ENCODE measurements around the gene STAC2. TPM values are rescaled to one million over a fixed set of nuclear protein-coding genes. Genes with fewer than 3 reads are reported as not detected.
A peak's percentile ranks its signal among the peaks of the same experiment; 100 is the strongest.

Gene STAC2
- total RNA-seq, 2 donors from 2014 or later, result 0.82 to 2.3 TPM

- no peak for TF ChIP-seq CTCF (IDR thresholded peaks at IDR 0.05)
- H3K4me1 ChIP-seq, result peaks cover 0 to 15% of the 10 kb centered on the region in 2 donors
- H3K27ac ChIP-seq, result no peak overlapping the region
- H3K36me3 ChIP-seq, result no peaks in the 10 kb centered on the region
- H3K4me3 ChIP-seq, result no peak overlapping the region
- H3K9me3 ChIP-seq, result no peaks in the 10 kb centered on the region
- no peak for DNase-seq (ENCODE audit: low spot score)
- H3K27me3 ChIP-seq, result no peaks in the 10 kb centered on the region
Measured at GRCh38 chr17:39243155-39243554, 17.4 kb upstream of the STAC2 start.

- H3K4me1 ChIP-seq, result peaks cover 0 to 15% of the 10 kb centered on the region in 2 donors
- no peak for TF ChIP-seq CTCF (IDR thresholded peaks at IDR 0.05)
- H3K9me3 ChIP-seq, result no peaks in the 10 kb centered on the region
- H3K4me3 ChIP-seq, result no peak overlapping the region
- H3K36me3 ChIP-seq, result no peaks in the 10 kb centered on the region
- DNase-seq (ENCODE audit: low spot score), result no peak
- no peak overlapping the region for H3K27ac ChIP-seq
- no peaks in the 10 kb centered on the region for H3K27me3 ChIP-seq
Measured at GRCh38 chr17:39240631-39241030, 14.9 kb upstream of the STAC2 start.

GRCh38 chr17:39239640-39240314 lies 14.0 kb upstream of the STAC2 start:
- Histone ChIP-seq H3K27me3 (no peaks in the 10 kb centered on the region), H3K36me3 (no peaks in the 10 kb centered on the region), H3K9me3 (no peaks in the 10 kb centered on the region), H3K27ac (no peak overlapping the region), H3K4me1 (peaks cover 0 to 12% of the 10 kb centered on the region in 2 donors), H3K4me3 (no peak overlapping the region)
- TF ChIP-seq CTCF (IDR thresholded peaks at IDR 0.05), result peak; percentile 22 to 64
- no peak for DNase-seq (ENCODE audit: low spot score)

- Histone ChIP-seq H3K4me1 (peaks cover 0 to 5% of the 10 kb centered on the region in 2 donors), H3K9me3 (no peaks in the 10 kb centered on the region), H3K27me3 (no peaks in the 10 kb centered on the region), H3K36me3 (no peaks in the 10 kb centered on the region), H3K27ac (no peak overlapping the region), H3K4me3 (no peak overlapping the region)
- TF ChIP-seq CTCF (IDR thresholded peaks at IDR 0.05), result no peak
- DNase-seq (ENCODE audit: low spot score), result no peak
Measured at GRCh38 chr17:39238311-39238972, 12.7 kb upstream of the STAC2 start.

GRCh38 chr17:39237586-39237985 lies 11.8 kb upstream of the STAC2 start:
- no peak overlapping the region for H3K4me3 ChIP-seq
- no peaks in the 10 kb centered on the region for H3K27me3 ChIP-seq
- H3K9me3 ChIP-seq, result no peaks in the 10 kb centered on the region
- no peak for TF ChIP-seq CTCF (IDR thresholded peaks at IDR 0.05)
- peaks cover 0 to 5% of the 10 kb centered on the region in 2 donors for H3K4me1 ChIP-seq
- DNase-seq (ENCODE audit: low spot score), result no peak
- H3K27ac ChIP-seq, result no peak overlapping the region
- no peaks in the 10 kb centered on the region for H3K36me3 ChIP-seq

Data from right atrium auricular region (tissue), 2 donors.